Activated T-cell treated with anti-CD3 and anti-CD28 coated beads for 24 hours (primary cell): ENCODE data around the gene DPEP3.

Experiments used
- DNase-seq: peaks from one replicate; pipeline ENCODE4 v3.0.0-alpha.2; 2020; ENCODE audit warnings: low read depth

DPEP3 gene

DNA sequence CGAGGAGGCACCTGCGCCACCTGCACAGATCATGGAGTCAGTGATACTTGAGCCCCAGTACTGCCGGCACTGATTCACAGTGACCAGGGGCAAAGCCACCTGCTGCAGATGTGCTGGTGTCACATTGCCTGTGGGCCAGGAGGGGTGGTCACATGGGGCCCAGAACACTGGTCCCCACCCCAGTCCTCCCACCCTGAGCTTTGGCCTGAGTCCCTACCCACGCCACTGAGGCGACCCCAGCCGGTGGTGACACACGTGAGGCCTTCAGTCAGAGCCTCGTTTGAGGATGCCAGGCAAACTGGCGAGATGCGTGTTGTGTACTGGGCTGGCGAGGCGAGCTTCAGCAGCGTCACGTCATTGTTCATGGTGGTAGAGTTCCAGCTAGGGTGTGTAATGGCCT, 50.1 kb downstream of the DPEP3 start:
- no peak for DNase-seq

DNA sequence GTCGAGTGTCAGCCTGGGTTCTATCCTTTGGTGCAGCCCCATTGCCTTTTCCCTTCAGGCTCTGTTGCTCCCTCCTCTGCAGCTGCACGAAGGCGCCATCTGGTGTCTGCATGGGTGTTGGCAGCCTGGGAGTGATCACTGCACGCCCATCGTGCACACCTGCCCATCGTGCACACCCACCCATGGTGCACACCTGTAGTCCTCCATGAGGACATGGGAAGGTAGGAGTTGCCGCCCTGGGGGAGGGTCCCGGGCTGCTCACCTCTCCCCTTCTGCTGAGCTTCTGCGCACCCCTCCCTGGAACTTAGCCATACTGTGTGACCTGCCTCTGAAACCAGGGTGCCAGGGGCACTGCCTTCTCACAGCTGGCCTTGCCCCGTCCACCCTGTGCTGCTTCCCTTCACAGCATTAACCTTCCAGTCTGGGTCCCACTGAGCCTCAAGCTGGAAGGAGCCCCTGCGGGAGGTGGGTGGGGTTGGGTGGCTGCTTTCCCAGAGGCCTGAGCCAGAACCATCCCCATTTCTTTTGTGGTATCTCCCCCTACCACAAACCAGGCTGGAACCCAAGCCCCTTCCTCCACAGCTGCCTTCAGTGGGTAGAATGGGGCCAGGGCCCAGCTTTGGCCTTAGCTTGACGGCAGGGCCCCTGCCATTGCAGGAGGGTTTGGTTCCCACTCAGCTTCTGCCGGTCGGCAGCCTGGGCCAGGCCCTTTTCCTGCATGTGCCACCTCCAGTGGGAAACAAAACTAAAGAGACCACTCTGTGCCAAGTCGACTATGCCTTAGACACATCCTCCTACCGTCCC, 51.5 kb downstream of the DPEP3 start:
- peak; percentile 70 for DNase-seq

DNA sequence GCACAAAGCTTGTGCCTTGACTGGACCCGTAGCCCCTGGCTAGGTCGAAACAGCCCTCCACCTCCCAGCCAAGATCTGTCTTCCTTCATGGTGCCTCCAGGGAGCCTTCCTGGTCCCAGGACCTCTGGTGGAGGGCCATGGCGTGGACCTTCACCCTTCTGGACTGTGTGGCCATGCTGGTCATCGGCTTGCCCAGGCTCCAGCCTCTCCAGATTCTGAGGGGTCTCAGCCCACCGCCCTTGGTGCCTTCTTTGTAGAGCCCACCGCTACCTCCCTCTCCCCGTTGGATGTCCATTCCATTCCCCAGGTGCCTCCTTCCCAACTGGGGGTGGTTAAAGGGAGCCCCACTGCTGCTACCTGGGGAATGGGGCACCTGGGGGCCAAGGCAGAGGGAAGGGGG, 52.2 kb downstream of the DPEP3 start:
- no peak for DNase-seq

DNA sequence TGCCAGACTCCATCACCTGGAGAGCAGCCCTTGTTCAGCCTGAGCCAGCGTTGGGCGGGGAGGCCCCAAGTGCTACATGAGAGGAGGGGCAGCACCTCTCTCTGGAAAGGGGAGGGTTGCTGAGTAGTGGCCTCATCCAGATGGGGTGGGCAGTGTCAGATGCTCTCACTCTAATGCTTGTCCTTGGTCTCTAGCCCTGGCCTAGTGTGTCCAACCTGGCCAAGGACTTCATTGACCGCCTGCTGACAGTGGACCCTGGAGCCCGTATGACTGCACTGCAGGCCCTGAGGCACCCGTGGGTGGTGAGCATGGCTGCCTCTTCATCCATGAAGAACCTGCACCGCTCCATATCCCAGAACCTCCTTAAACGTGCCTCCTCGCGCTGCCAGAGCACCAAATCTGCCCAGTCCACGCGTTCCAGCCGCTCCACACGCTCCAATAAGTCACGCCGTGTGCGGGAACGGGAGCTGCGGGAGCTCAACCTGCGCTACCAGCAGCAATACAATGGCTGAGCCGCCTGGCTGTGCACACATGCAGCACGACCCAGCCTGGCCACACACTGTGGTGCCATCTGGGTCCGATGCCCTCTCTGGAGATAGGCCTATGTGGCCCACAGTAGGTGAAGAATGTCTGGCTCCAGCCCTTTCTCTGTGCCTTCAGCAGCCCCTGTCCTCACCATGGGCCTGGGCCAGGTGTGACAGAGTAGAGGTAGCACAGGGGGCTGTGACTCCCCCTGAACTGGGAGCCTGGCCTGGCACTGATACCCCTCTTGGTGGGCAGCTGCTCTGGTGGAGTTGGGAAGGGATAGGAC, 53.0 kb downstream of the DPEP3 start:
- DNase-seq, result no peak

DNA sequence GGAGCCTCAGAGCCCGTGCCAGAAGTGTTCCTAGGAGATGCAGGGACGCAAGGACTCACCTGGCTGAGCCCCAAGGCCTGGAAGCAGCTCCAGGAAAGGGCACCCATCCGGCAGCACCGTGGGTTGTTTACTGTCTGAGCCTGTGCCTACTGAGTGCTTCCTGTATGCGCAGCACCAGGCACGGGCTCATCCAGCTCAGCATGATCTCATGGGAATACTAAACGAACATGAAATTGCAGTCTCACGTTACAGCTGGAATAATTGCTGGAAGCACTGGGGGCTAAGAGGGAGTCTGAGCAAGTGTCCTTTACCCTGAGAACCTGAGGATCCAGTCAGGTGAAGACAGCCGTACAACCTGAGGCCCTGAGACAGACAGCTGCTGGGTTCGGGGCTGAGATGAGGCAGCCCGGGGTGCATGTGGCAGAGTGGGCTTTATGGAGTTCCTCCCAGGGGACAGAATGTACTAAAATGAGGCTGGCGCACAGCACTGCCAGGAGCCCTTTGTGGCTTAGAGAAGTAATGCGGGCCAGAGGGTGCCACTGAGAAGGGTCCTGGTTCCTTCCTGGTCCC, 54.0 kb downstream of the DPEP3 start:
- no peak for DNase-seq
